ENCODE data around the gene GOLGA8S.
A peak's percentile ranks its signal among the peaks of the same experiment; 100 is the strongest.
"Not testable (repeated sequence)": the region's sequence is repeated elsewhere in the genome, so short reads cannot be mapped to it uniquely, and the experiment has no call there.

The GOLGA8S gene

DNA sequence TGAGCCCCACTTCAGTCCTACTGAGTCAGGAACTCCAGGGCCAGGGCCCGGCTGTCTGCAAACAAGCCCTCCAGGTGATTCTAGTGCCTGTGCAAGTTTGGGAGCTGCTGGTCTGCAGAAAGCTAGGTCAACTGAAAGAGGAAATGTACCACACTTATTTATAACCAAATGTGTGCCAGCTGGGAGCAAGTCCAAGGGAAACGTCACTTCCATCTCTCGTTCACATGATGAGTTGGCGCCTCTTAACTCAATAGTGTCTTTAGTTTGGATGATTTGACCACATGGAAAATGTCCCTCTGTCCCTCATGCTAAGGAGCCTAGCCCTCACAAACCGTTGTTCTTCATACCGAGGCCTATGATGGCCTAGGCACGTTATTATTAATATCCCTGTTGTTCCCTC lies 43.2 kb downstream of the GOLGA8S start:
- no peak for DNase-seq (ENCODE audit: low spot score)

DNA sequence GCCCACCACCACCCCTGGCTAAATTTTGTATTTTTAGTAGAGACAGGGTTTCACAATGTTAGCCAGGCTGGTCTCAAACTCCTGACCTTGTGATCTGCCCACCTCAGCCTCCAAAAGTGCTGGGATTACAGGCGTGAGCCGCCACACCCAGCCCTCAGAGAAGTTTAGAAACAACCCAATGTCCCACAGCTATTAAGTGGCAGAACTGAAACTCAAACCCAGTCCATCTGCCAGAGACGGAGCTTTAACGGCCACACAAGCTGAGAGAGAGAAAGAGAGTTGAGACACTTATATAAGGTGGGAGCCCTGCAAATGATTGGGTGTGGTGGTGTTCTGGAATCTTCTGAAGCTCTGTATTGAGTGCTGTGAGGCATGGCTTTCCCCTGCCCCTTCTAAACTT lies 43.8 kb downstream of the GOLGA8S start:
- not testable (repeated sequence) for DNase-seq (ENCODE audit: low spot score)

DNA sequence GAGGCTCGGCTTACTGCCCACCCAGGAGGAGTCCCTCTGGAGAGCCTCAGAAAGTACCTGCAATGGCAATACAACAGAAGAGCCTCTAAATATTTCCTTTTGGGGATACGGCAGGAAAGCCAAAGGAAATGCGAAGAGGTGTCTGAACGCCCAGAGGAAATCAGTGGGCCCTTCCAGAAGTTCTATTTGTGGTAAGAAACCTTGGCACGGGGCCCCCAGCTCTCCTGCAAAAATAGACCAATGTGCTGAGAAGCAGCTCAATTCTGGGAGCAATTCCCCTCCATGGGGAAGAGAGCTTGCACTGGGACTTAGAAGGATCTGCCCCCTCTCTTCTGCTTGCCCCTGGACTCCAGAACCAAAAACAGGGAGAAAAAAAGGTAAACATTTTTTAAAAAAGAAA lies 44.7 kb downstream of the GOLGA8S start:
- not testable (repeated sequence) for DNase-seq (ENCODE audit: low spot score)

DNA sequence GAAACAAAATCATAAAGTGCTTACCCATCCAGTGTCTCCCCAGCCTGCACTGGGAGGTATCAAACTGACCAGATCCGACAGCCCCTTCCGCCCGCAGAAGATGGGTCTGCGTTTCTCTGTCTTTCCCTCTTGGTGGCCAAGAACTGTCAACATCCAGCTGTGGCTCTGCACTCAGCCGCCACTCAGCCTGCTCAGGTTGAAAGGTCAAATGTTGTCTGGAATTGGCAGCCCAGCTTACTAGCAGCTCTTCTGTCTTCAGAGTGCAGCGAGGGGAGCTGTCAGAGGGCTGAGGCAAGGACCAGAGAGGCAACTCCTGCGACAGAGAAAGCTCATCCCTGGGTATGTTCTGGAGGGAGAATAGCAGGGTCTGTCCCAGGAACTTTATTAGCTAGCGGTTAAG lies 47.1 kb downstream of the GOLGA8S start:
- DNase-seq (ENCODE audit: low spot score): no peak

DNA sequence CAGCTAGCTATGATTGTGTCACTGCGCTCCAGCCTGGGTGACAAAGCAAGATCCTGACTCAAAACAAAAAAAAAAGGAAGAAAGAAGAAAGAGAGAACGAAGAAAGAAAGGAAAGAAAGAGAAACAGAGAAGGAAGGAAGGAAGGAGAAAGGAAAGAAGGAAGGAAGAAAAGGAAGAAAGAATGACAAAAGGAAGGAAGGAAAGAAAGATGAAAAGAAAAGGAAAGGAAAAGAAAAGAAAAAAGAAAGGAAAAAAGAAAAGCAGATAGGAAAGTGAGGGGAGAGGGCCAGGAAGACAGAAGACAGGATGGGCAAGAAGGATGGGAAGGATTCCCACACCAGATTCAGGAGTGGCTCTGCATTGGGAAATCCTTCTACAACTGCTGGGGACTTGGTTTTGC lies 47.6 kb downstream of the GOLGA8S start:
- no peak for DNase-seq (ENCODE audit: low spot score)

DNA sequence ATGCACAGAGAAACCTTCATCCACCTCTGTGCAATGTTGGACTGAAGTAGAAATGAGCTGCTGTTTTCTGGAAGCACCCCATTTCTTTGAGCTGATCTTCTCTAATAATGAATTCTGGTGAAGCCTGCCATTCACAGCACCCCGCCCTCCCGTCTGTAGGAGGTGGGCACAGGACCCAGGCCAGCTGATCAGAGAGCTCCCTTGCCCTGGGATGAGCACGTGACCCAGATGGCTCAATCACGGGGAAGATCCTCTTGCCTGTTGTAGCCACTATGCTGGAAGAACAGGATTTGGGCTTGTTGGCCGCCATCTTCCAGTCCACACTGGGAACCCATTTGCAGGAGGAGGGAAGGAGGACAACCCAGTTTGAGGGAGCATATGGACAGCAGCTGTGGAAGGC lies 48.0 kb downstream of the GOLGA8S start:
- no peak for DNase-seq (ENCODE audit: low spot score)

DNA sequence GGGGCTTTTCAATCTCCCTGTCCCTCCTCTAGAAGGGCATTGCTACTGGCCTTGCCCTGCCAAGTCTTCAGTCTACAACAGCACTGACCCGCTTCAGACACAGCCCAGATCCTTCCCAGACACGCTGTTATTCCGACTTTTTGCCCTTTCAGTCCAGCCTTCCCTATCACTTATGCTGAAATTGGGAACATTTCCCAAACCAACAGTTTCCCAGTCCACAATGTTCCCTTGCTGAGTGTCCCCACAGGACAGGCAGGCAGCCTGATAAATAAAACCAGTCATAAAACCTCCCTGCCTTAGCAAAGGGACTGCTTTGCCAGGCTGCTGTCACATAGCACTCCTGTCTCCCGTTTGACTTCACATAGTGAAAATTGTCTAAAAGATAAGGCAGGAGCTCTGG lies 49.0 kb downstream of the GOLGA8S start:
- peak; percentile 5 for DNase-seq (ENCODE audit: low spot score)

DNA sequence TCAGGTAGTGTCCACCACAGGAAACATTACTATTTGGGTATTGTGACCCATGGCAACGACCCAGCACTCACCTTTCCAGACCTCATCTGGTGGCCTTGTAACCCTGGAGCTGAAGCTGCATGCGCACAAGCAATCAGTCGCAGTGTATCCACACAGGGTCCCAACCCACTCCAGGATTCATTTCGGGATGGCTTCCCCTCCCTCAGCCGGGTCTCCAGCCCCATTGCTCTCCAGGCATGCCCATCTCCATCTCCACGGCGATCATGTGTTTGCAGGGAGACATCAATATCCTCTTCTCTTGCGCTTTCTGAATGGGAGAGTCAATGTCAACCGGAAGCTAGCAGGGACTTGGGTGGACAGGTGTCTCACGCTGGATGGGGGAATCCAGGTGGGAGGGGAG lies 57.3 kb downstream of the GOLGA8S start:
- DNase-seq (ENCODE audit: low spot score): no peak

DNA sequence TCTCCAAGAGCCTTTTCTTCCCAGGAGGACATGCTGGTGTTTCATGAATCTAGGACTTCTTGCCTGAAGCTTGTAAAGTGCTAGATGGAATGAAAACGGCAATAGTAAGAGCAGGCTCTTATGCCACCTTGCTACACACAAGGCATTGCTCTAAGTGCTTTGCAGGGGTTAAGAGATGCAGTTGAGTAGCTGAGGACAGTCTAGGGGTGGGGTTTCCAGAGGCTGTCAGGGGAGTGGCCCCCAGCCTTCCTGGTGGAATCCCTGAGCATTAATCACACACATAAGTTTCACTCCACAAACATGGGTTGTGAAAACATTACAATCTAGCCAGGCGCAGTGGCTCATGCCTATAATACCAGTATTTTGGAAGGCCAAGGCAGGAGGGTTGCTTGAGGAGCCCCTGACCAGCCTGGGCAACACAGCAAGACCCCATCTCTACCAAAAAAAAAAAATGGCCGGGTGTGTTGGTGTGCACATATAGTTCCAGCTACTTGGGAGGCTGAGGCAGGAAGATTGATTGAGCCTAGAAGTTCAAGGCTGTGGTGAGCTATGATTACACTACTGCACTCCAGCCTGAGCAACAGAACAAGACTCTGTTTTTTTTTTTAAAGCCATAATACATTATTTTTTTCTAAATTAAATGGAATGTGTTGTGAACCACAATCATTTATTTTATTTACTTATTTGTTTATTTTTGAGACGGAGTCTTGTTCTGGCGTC lies 58.5 kb downstream of the GOLGA8S start:
- not testable (repeated sequence) for DNase-seq (ENCODE audit: low spot score)
